Panc1 (cell line): ENCODE data around the gene CEP290. TPM values are rescaled to one million over a fixed set of nuclear protein-coding genes. Genes with fewer than 3 reads are reported as not detected.

ENCODE experiments used
- ATAC-seq: fragments of 200-7000 bp; cut with Tn5 transposase; 2 replicates; pipeline ENCODE4 v1.9.1; 2020; ENCODE audit warnings: mild to moderate bottlenecking, moderate library complexity
- BruUV-seq: library from RNA; stranded (reverse); fragments of 400-500 nt; replicated peaks from 2 replicates; lab custom pipeline; 2021; lab: Mats Ljungman, UMichigan
- CTCF ChIA-PET: fragments of 300-600 bp; sonication (Branson Sonifier 250); formaldehyde crosslinking; loops from one replicate; lab custom pipeline; 2022; ENCODE audit warnings: antibody characterized with exemption; lab: Charles Lee
- POLR2A ChIA-PET: fragments of 300-600 bp; sonication (Branson Sonifier 250); formaldehyde crosslinking; loops from one replicate; lab custom pipeline; 2022; ENCODE audit warnings: antibody characterized with exemption; lab: Charles Lee
- DNase-seq: peaks from one replicate; pipeline ENCODE4 v3.0.0-alpha.2; 2010; ENCODE audit warnings: low read depth, low spot score
- H3K27ac ChIP-seq: 2 replicates; pipeline ENCODE4 v1.5.1; 2011; ENCODE audit warnings: mild to moderate bottlenecking, low read length, inconsistent platforms
- H3K27me3 ChIP-seq: fragments of 200-500 bp; sonication (Bioruptor generic); 2 replicates; pipeline ENCODE4 v1.6.0; 2014; ENCODE audit warnings: low read length, inconsistent platforms; ENCODE audit not compliant: control insufficient read depth, insufficient read depth
- H3K36me3 ChIP-seq: fragments of 200-500 bp; sonication (Bioruptor generic); 2 replicates; pipeline ENCODE4 v1.5.1; 2014; ENCODE audit warnings: inconsistent platforms, mild to moderate bottlenecking, low read length, moderate library complexity; ENCODE audit not compliant: control insufficient read depth, insufficient read depth
- H3K4me1 ChIP-seq: 2 replicates; pipeline ENCODE4 v1.5.1; 2011; ENCODE audit warnings: inconsistent platforms, mild to moderate bottlenecking, low read length, moderate library complexity; ENCODE audit not compliant: control insufficient read depth, insufficient read depth
- H3K4me3 ChIP-seq, 2 experiments: 2 replicates each; pipeline ENCODE4 v1.5.1; 2011 to 2012; ENCODE audit warnings: low read depth in 2 of 2, low read length in 2 of 2, mild to moderate bottlenecking in 2 of 2, inconsistent platforms in 1 of 2, moderate library complexity in 1 of 2
- H3K9me3 ChIP-seq: fragments of 200-500 bp; sonication (Bioruptor generic); 2 replicates; pipeline ENCODE4 v1.5.1; 2014; ENCODE audit warnings: low read depth, mild to moderate bottlenecking, inconsistent platforms, low read length, moderate library complexity; ENCODE audit not compliant: control insufficient read depth, insufficient read depth
- CTCF ChIP-seq: fragments of 450-650 bp; IDR thresholded peaks from 2 replicates; pipeline ENCODE4 v1.5.1; 2017; ENCODE audit warnings: mild to moderate bottlenecking
- POLR2AphosphoS5 ChIP-seq: IDR thresholded peaks from 2 replicates; pipeline ENCODE4 v1.6.1; 2012; ENCODE audit warnings: mild to moderate bottlenecking, low read depth, low read length, moderate library complexity
- SIN3A ChIP-seq: IDR thresholded peaks from 2 replicates; pipeline ENCODE4 v1.6.1; 2012; ENCODE audit warnings: low read depth, mild to moderate bottlenecking, low read length, moderate library complexity, borderline replicate concordance; ENCODE audit not compliant: insufficient read depth
- TCF7L2 ChIP-seq: IDR thresholded peaks from 2 replicates; pipeline ENCODE4 v1.6.1; 2011; ENCODE audit warnings: mild to moderate bottlenecking, low read depth, low read length, inconsistent platforms
- in situ Hi-C: cut with HindIII; loops from 2 replicates; pipeline ENCODE4 v1.10.0; 2016; ENCODE audit warnings: low sequenced_read_pairs, low pct_unique_long_range_greater_than_20kb
- intact Hi-C: fragments of 100-400 bp; cut with micrococcal nuclease; formaldehyde crosslinking; loops from one replicate; pipeline ENCODE4 v1.10.0; 2022; ENCODE audit not compliant: unreplicated experiment
- total RNA-seq: library from RNA; stranded (reverse); gene quantifications from one replicate; pipeline ENCODE4 v1.2.1, GENCODE V29; 2021; ENCODE audit not compliant: unreplicated experiment
- TF ChIP-seq, protein P1 (sequence below), 2 experiments: IDR thresholded peaks; 2 replicates each; pipeline ENCODE4 v1.6.1; 2011 to 2012; ENCODE audit warnings: low read depth in 2 of 2, control low read depth in 1 of 2, low read length in 1 of 2, mild to moderate bottlenecking in 1 of 2, moderate library complexity in 1 of 2; ENCODE audit not compliant: insufficient read depth in 1 of 2

CEP290 gene
- total RNA-seq, 1 experiment from 2014 or later = 14.6 TPM

GRCh38 chr12:88026196-88026595 is 115.7 kb downstream of the CEP290 start:
- DNase-seq (no peak), ATAC-seq (no peak)
- ChIA-PET POLR2A (no interaction called here), CTCF (no interaction called here)
- no peaks in the 10 kb centered on the region for H3K36me3 ChIP-seq
- H3K4me3 ChIP-seq = no peak overlapping the region
- BruUV-seq = no TSS peak
- H3K9me3 ChIP-seq = no peaks in the 10 kb centered on the region
- no peak for TF ChIP-seq SIN3A
- no peak for TF ChIP-seq CTCF
- TF ChIP-seq TCF7L2 = no peak
- TF ChIP-seq POLR2AphosphoS5 = no peak
- TF ChIP-seq, protein P1, sequence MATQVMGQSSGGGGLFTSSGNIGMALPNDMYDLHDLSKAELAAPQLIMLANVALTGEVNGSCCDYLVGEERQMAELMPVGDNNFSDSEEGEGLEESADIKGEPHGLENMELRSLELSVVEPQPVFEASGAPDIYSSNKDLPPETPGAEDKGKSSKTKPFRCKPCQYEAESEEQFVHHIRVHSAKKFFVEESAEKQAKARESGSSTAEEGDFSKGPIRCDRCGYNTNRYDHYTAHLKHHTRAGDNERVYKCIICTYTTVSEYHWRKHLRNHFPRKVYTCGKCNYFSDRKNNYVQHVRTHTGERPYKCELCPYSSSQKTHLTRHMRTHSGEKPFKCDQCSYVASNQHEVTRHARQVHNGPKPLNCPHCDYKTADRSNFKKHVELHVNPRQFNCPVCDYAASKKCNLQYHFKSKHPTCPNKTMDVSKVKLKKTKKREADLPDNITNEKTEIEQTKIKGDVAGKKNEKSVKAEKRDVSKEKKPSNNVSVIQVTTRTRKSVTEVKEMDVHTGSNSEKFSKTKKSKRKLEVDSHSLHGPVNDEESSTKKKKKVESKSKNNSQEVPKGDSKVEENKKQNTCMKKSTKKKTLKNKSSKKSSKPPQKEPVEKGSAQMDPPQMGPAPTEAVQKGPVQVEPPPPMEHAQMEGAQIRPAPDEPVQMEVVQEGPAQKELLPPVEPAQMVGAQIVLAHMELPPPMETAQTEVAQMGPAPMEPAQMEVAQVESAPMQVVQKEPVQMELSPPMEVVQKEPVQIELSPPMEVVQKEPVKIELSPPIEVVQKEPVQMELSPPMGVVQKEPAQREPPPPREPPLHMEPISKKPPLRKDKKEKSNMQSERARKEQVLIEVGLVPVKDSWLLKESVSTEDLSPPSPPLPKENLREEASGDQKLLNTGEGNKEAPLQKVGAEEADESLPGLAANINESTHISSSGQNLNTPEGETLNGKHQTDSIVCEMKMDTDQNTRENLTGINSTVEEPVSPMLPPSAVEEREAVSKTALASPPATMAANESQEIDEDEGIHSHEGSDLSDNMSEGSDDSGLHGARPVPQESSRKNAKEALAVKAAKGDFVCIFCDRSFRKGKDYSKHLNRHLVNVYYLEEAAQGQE (IDR thresholded peaks at IDR 0.05; ENCODE audit: insufficient read depth in 1 of 2, low read depth in 2 of 2, low read length in 1 of 2) = no peak
- H3K4me1 ChIP-seq = no peaks in the 10 kb centered on the region
- intact Hi-C loops = no loop called here
- no peaks in the 10 kb centered on the region for H3K27me3 ChIP-seq
- H3K27ac ChIP-seq = no peak overlapping the region
- in situ Hi-C loops = no loop called here

- no peaks in the 10 kb centered on the region for H3K36me3 ChIP-seq
- DNase-seq (no peak), ATAC-seq (no peak)
- intact Hi-C loops = no loop called here
- no peaks in the 10 kb centered on the region for H3K4me1 ChIP-seq
- POLR2A ChIA-PET = no interaction called here
- H3K9me3 ChIP-seq = no peaks in the 10 kb centered on the region
- in situ Hi-C loops = no loop called here
- CTCF ChIA-PET = no interaction called here
- no peak overlapping the region for H3K27ac ChIP-seq
- H3K27me3 ChIP-seq = no peaks in the 10 kb centered on the region
- BruUV-seq = no TSS peak
- no peak for TF ChIP-seq CTCF
- TF ChIP-seq SIN3A = no peak
- H3K4me3 ChIP-seq = no peak overlapping the region
Measured at GRCh38 chr12:88017964-88018363, 123.9 kb downstream of the CEP290 start.

GRCh38 chr12:88015825-88016224 is 126.1 kb downstream of the CEP290 start:
- TF ChIP-seq TCF7L2 (no peak), CTCF (no peak), POLR2AphosphoS5 (no peak), SIN3A (no peak)
- TF ChIP-seq, protein P1 (IDR thresholded peaks at IDR 0.05; ENCODE audit: insufficient read depth in 1 of 2, low read depth in 2 of 2, low read length in 1 of 2) = no peak
- H3K4me3 ChIP-seq = no peak overlapping the region
- H3K27me3 ChIP-seq = no peaks in the 10 kb centered on the region
- CTCF ChIA-PET = no interaction called here
- intact Hi-C loops (no loop called here), in situ Hi-C loops (no loop called here)
- no peaks in the 10 kb centered on the region for H3K9me3 ChIP-seq
- no peak for ATAC-seq
- no peak overlapping the region for H3K27ac ChIP-seq
- POLR2A ChIA-PET = no interaction called here
- H3K4me1 ChIP-seq = no peaks in the 10 kb centered on the region
- H3K36me3 ChIP-seq = no peaks in the 10 kb centered on the region
- no peak for DNase-seq
- no TSS peak for BruUV-seq
